ENCODE measurements around the gene C4orf33.

GRCh38 chr4:129162450-129162849 lies 66.5 kb downstream of the C4orf33 start:
- TF ChIP-seq EZH2 (IDR thresholded peaks at IDR 0.05; ENCODE audit: borderline replicate concordance) (no peak), CTCF (IDR thresholded peaks at IDR 0.05; ENCODE audit: poor library complexity) (no peak)

All from hepatocyte (in vitro differentiated cells).